Measurements from ENCODE around the gene FNDC1.
"Not testable (repeated sequence)": the region's sequence is repeated elsewhere in the genome, so short reads cannot be mapped to it uniquely, and the experiment has no call there.

DNA sequence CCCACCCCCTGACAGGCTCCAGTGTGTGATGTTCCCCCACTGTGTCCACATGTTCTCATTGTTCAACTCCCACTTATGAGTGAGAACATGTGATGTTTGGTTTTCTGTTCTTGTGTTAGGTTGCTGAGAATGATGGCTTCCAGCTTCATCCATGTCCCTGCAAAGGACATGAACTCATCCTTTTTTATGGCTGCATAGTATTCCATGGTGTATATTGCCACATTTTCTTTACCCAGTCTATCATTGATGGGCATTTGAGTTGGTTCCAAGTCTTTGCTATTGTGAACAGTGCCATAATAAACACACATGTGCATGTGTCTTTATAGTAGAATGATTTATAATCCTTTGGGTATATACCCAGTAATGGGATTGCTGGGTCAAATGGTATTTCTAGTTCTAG is 115.5 kb downstream of the FNDC1 start:
- TF ChIP-seq, protein P1, sequence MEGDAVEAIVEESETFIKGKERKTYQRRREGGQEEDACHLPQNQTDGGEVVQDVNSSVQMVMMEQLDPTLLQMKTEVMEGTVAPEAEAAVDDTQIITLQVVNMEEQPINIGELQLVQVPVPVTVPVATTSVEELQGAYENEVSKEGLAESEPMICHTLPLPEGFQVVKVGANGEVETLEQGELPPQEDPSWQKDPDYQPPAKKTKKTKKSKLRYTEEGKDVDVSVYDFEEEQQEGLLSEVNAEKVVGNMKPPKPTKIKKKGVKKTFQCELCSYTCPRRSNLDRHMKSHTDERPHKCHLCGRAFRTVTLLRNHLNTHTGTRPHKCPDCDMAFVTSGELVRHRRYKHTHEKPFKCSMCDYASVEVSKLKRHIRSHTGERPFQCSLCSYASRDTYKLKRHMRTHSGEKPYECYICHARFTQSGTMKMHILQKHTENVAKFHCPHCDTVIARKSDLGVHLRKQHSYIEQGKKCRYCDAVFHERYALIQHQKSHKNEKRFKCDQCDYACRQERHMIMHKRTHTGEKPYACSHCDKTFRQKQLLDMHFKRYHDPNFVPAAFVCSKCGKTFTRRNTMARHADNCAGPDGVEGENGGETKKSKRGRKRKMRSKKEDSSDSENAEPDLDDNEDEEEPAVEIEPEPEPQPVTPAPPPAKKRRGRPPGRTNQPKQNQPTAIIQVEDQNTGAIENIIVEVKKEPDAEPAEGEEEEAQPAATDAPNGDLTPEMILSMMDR (IDR thresholded peaks at IDR 0.05): not testable (repeated sequence)
- TF ChIP-seq, protein P2, sequence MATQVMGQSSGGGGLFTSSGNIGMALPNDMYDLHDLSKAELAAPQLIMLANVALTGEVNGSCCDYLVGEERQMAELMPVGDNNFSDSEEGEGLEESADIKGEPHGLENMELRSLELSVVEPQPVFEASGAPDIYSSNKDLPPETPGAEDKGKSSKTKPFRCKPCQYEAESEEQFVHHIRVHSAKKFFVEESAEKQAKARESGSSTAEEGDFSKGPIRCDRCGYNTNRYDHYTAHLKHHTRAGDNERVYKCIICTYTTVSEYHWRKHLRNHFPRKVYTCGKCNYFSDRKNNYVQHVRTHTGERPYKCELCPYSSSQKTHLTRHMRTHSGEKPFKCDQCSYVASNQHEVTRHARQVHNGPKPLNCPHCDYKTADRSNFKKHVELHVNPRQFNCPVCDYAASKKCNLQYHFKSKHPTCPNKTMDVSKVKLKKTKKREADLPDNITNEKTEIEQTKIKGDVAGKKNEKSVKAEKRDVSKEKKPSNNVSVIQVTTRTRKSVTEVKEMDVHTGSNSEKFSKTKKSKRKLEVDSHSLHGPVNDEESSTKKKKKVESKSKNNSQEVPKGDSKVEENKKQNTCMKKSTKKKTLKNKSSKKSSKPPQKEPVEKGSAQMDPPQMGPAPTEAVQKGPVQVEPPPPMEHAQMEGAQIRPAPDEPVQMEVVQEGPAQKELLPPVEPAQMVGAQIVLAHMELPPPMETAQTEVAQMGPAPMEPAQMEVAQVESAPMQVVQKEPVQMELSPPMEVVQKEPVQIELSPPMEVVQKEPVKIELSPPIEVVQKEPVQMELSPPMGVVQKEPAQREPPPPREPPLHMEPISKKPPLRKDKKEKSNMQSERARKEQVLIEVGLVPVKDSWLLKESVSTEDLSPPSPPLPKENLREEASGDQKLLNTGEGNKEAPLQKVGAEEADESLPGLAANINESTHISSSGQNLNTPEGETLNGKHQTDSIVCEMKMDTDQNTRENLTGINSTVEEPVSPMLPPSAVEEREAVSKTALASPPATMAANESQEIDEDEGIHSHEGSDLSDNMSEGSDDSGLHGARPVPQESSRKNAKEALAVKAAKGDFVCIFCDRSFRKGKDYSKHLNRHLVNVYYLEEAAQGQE (IDR thresholded peaks at IDR 0.05; ENCODE audit: insufficient read depth in 1 of 2, low read depth in 2 of 2, low read length in 1 of 2): not testable (repeated sequence)
- TF ChIP-seq POLR2AphosphoS5 (IDR thresholded peaks at IDR 0.05; ENCODE audit: low read depth, low read length); SIN3A (IDR thresholded peaks at IDR 0.05; ENCODE audit: borderline replicate concordance, insufficient read depth, low read depth, low read length): not testable (repeated sequence)
